Activated T-helper 1 cell treated with anti-CD3 and anti-CD28 coated beads, Interleukin-12 subunit alpha, Interleukin-12 subunit beta, Interleukin-2, Interleukin-4 antibody, amounts not matched to agents 30 ng/mL and 10 ng/mL and 1 ng/mL, durations not matched to agents 14 hours and 24 hours and 36 hours (primary cell): ENCODE data around the gene RAB29. TPM values are rescaled to one million over a fixed set of nuclear protein-coding genes. Genes with fewer than 3 reads are reported as not detected.
A peak's percentile ranks its signal among the peaks of the same experiment; 100 is the strongest.

Source experiments
- DNase-seq: peaks from one replicate; pipeline ENCODE4 v3.0.0; 2021; ENCODE audit warnings: low spot score
- H3K27ac Mint-ChIP-seq: one replicate; pipeline ENCODE4 v1.8.0; 2021; ENCODE audit warnings: mild to moderate bottlenecking, mixed read lengths
- H3K27me3 Mint-ChIP-seq: one replicate; pipeline ENCODE4 v1.8.0; 2022; ENCODE audit warnings: mild to moderate bottlenecking, moderate library complexity, mixed read lengths; ENCODE audit not compliant: insufficient read depth
- H3K36me3 Mint-ChIP-seq: one replicate; pipeline ENCODE4 v1.8.0; 2021; ENCODE audit warnings: low read depth, mixed read lengths
- H3K4me1 Mint-ChIP-seq: one replicate; pipeline ENCODE4 v1.8.0; 2021; ENCODE audit warnings: low read depth, mixed read lengths
- H3K4me3 Mint-ChIP-seq: one replicate; pipeline ENCODE4 v1.8.0; 2021; ENCODE audit warnings: mild to moderate bottlenecking, moderate library complexity, mixed read lengths
- H3K9me3 Mint-ChIP-seq: one replicate; pipeline ENCODE4 v1.8.0; 2021; ENCODE audit warnings: mixed read lengths
- intact Hi-C: fragments of 100-400 bp; cut with micrococcal nuclease; formaldehyde crosslinking; loops from one replicate; pipeline ENCODE4 v1.15.1; 2024
- total RNA-seq: library from RNA; stranded (reverse); gene quantifications from 2 replicates; pipeline ENCODE4 v1.2.3, GENCODE V29; 2022

RAB29 gene
- total RNA-seq, 1 donor from 2014 or later = 37.2 TPM

- no peaks in the 10 kb centered on the region for H3K27me3 Mint-ChIP-seq
- no peaks in the 10 kb centered on the region for H3K9me3 Mint-ChIP-seq
- H3K27ac Mint-ChIP-seq = peak overlapping the region; percentile 74
- peak overlapping the region; percentile 37 for H3K4me3 Mint-ChIP-seq
- H3K4me1 Mint-ChIP-seq = peaks cover 72% of the 10 kb centered on the region
- intact Hi-C loops = loop anchor here (5.0 kb wide), 1 partner anchor 178 kb away; no protein-coding TSS in a partner anchor
- H3K36me3 Mint-ChIP-seq = peaks cover 54% of the 10 kb centered on the region
- DNase-seq = no peak
Measured at GRCh38 chr1:205770618-205771017, 4.7 kb downstream of the RAB29 start.

GRCh38 chr1:205769641-205770365 lies 5.5 kb downstream of the RAB29 start:
- H3K27ac Mint-ChIP-seq = no peak overlapping the region
- H3K4me3 Mint-ChIP-seq = no peak overlapping the region
- H3K9me3 Mint-ChIP-seq = no peaks in the 10 kb centered on the region
- intact Hi-C loops = loop anchor here (5.0 kb wide), 1 partner anchor 178 kb away; no protein-coding TSS in a partner anchor
- DNase-seq = no peak
- no peaks in the 10 kb centered on the region for H3K27me3 Mint-ChIP-seq
- H3K4me1 Mint-ChIP-seq = peaks cover 68% of the 10 kb centered on the region
- peaks cover 58% of the 10 kb centered on the region for H3K36me3 Mint-ChIP-seq

GRCh38 chr1:205767248-205767647 lies 8.0 kb downstream of the RAB29 start:
- intact Hi-C loops = no loop called here
- H3K27me3 Mint-ChIP-seq = no peaks in the 10 kb centered on the region
- H3K27ac Mint-ChIP-seq = no peak overlapping the region
- no peak for DNase-seq
- H3K9me3 Mint-ChIP-seq = no peaks in the 10 kb centered on the region
- H3K4me3 Mint-ChIP-seq = no peak overlapping the region
- H3K36me3 Mint-ChIP-seq = peaks cover 44% of the 10 kb centered on the region
- peaks cover 49% of the 10 kb centered on the region for H3K4me1 Mint-ChIP-seq

- peak overlapping the region; percentile 29 for H3K27ac Mint-ChIP-seq
- intact Hi-C loops = no loop called here
- H3K36me3 Mint-ChIP-seq = peaks cover 44% of the 10 kb centered on the region
Measured at GRCh38 chr1:205766570-205766969, 8.7 kb downstream of the RAB29 start.

GRCh38 chr1:205766038-205766437 lies 9.2 kb downstream of the RAB29 start:
- intact Hi-C loops = no loop called here
- H3K9me3 Mint-ChIP-seq = no peaks in the 10 kb centered on the region
- H3K27ac Mint-ChIP-seq = peak overlapping the region; percentile 29
- no peak overlapping the region for H3K4me3 Mint-ChIP-seq
- peaks cover 38% of the 10 kb centered on the region for H3K4me1 Mint-ChIP-seq
- no peak for DNase-seq
- peaks cover 41% of the 10 kb centered on the region for H3K36me3 Mint-ChIP-seq
- H3K27me3 Mint-ChIP-seq = no peaks in the 10 kb centered on the region

More at GRCh38 chr1:205766570-205766969, 8.7 kb downstream of the RAB29 start:
- Mint-ChIP-seq H3K4me3 (no peak overlapping the region), H3K27me3 (no peaks in the 10 kb centered on the region), H3K4me1 (peaks cover 43% of the 10 kb centered on the region), H3K9me3 (no peaks in the 10 kb centered on the region)
- DNase-seq = no peak

- Mint-ChIP-seq H3K27ac (no peak overlapping the region), H3K4me3 (no peak overlapping the region), H3K27me3 (no peaks in the 10 kb centered on the region), H3K9me3 (no peaks in the 10 kb centered on the region), H3K4me1 (peaks cover 27% of the 10 kb centered on the region), H3K36me3 (peaks cover 31% of the 10 kb centered on the region)
- no peak for DNase-seq
- intact Hi-C loops = no loop called here
Measured at GRCh38 chr1:205764578-205764977, 10.7 kb downstream of the RAB29 start.

- H3K36me3 Mint-ChIP-seq = peaks cover 27% of the 10 kb centered on the region
- H3K9me3 Mint-ChIP-seq = no peaks in the 10 kb centered on the region
- no peaks in the 10 kb centered on the region for H3K27me3 Mint-ChIP-seq
- H3K27ac Mint-ChIP-seq = no peak overlapping the region
- no peak for DNase-seq
- peaks cover 27% of the 10 kb centered on the region for H3K4me1 Mint-ChIP-seq
- intact Hi-C loops = no loop called here
- no peak overlapping the region for H3K4me3 Mint-ChIP-seq
Measured at GRCh38 chr1:205763980-205764379, 11.3 kb downstream of the RAB29 start.

GRCh38 chr1:205760606-205761005 lies 14.7 kb downstream of the RAB29 start:
- Mint-ChIP-seq H3K36me3 (peaks cover 13% of the 10 kb centered on the region), H3K4me1 (peaks cover 11% of the 10 kb centered on the region), H3K4me3 (no peak overlapping the region), H3K27me3 (no peaks in the 10 kb centered on the region), H3K27ac (no peak overlapping the region), H3K9me3 (no peaks in the 10 kb centered on the region)
- intact Hi-C loops = loop anchor here (1.0 kb wide), 1 partner anchor 10 kb away; the partner anchor contains the start of gene NUCKS1
- DNase-seq = no peak

- Mint-ChIP-seq H3K4me3 (no peak overlapping the region), H3K27me3 (no peaks in the 10 kb centered on the region), H3K27ac (no peak overlapping the region), H3K36me3 (peaks cover 11% of the 10 kb centered on the region), H3K4me1 (peaks cover 5% of the 10 kb centered on the region), H3K9me3 (no peaks in the 10 kb centered on the region)
- intact Hi-C loops = no loop called here
- no peak for DNase-seq
Measured at GRCh38 chr1:205756552-205756951, 18.7 kb downstream of the RAB29 start.

GRCh38 chr1:205754857-205755256 lies 20.4 kb downstream of the RAB29 start:
- no peaks in the 10 kb centered on the region for H3K9me3 Mint-ChIP-seq
- H3K36me3 Mint-ChIP-seq = peaks cover 7% of the 10 kb centered on the region
- no peak for DNase-seq
- H3K27me3 Mint-ChIP-seq = no peaks in the 10 kb centered on the region
- H3K4me3 Mint-ChIP-seq = no peak overlapping the region
- intact Hi-C loops = loop anchor here (5.0 kb wide), 1 partner anchor 97 kb away; the partner anchor contains the start of gene PM20D1
- H3K4me1 Mint-ChIP-seq = peaks cover 17% of the 10 kb centered on the region
- no peak overlapping the region for H3K27ac Mint-ChIP-seq

- no peak for DNase-seq
- Mint-ChIP-seq H3K36me3 (peaks cover 20% of the 10 kb centered on the region), H3K4me1 (peaks cover 40% of the 10 kb centered on the region), H3K9me3 (no peaks in the 10 kb centered on the region), H3K27ac (peak overlapping the region; percentile 97), H3K27me3 (no peaks in the 10 kb centered on the region), H3K4me3 (peak overlapping the region; percentile 94)
- intact Hi-C loops = loop anchor here (5.0 kb wide), 1 partner anchor 101 kb away; the partner anchor contains the start of gene PM20D1
Measured at GRCh38 chr1:205751036-205751651, 24.1 kb downstream of the RAB29 start.

- Mint-ChIP-seq H3K4me1 (peaks cover 46% of the 10 kb centered on the region), H3K36me3 (peaks cover 20% of the 10 kb centered on the region), H3K9me3 (no peaks in the 10 kb centered on the region), H3K4me3 (peak within 1 kb of the TSS; percentile 99), H3K27ac (peak within 1 kb of the TSS; percentile 97), H3K27me3 (no peaks in the 10 kb centered on the region)
- peak; percentile 96 for DNase-seq
- intact Hi-C loops = loop anchor here (1.0 to 5.0 kb wide), 4 partner anchors 11 to 102 kb away; partner anchors contain the start of genes PM20D1 and SLC41A1
Measured at GRCh38 chr1:205750138-205751035, 24.9 kb downstream of the RAB29 start, which contains the start of gene NUCKS1. TSS of gene NUCKS1 (minus strand) at chr1:205750182. CDS start at chr1:205749973, 209 bp downstream.
